ENCODE measurements around the gene ADISSP.

The ADISSP gene

GRCh38 chr20:3751675-3752385, 15.7 kb downstream of the ADISSP start:
- Mint-ChIP-seq H3K27me3 (peaks cover 25% of the 10 kb centered on the region), H3K4me3 (peak overlapping the region; percentile 68), H3K27ac (peak overlapping the region; percentile 31), H3K9me3 (no peaks in the 10 kb centered on the region), H3K4me1 (ENCODE audit: low read depth) (peaks cover 33% of the 10 kb centered on the region), H3K36me3 (ENCODE audit: low read depth) (peaks cover 59% of the 10 kb centered on the region)
- intact Hi-C loops (cut with micrococcal nuclease) = loop anchor here (2.0 kb wide), 1 partner anchor 39 kb away; the partner anchor contains the start of gene SIGLEC1

DNA sequence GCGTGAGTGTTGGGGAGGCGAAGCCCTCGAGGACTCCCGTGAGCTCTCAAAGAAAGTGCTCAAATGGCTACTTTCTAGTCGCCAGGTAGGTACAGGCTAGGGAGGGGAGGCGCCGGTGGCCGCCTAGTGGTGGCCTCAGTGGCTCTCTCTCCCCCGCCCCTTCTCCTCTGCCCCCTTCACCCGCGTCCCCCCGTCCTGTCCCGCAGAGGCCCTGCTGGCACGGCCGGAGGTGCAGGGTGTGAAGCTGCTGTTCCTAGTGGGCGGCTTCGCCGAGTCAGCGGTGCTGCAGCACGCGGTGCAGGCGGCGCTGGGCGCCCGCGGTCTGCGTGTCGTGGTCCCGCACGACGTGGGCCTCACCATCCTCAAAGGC, 16.3 kb downstream of the ADISSP start:
- Mint-ChIP-seq H3K27me3 (peaks cover 30% of the 10 kb centered on the region), H3K27ac (no peak overlapping the region), H3K36me3 (ENCODE audit: low read depth) (peaks cover 54% of the 10 kb centered on the region), H3K9me3 (no peaks in the 10 kb centered on the region), H3K4me1 (ENCODE audit: low read depth) (peaks cover 33% of the 10 kb centered on the region), H3K4me3 (no peak overlapping the region)
- intact Hi-C loops (cut with micrococcal nuclease) = no loop called here

DNA sequence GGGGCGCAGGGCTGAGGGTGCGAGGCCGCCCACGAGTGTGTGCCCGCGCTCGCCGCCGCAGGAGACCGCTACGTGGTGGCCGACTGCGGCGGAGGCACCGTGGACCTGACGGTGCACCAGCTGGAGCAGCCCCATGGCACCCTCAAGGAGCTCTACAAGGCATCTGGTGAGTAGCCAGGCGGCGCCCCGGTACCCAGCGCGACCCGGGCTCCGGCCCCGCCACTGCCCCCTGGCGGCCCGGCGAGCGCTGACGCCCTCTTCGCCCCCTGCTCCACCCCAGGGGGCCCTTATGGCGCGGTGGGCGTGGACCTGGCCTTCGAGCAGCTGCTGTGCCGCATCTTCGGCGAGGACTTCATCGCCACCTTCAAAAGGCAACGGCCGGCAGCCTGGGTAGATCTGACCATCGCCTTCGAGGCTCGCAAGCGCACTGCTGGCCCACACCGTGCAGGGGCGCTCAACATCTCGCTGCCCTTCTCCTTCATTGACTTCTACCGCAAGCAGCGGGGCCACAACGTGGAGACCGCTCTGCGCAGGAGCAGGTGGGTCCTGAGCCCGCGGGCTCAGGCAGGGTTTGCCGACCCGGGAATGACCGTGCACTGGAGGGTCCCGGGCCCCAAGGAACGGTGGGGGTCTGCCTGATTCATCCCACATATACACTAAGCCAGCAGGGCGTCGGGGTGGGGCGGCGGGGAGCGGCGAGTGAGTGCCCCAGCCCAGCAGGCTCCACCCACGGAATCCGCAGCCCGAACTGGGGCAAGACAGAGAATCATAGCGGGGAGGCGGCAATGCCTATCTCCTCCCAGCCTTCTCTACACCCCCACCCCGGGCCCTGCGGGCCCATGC, 17.6 kb downstream of the ADISSP start:
- H3K27ac Mint-ChIP-seq = no peak overlapping the region
- H3K9me3 Mint-ChIP-seq = no peaks in the 10 kb centered on the region
- no peak overlapping the region for H3K4me3 Mint-ChIP-seq
- H3K36me3 Mint-ChIP-seq (ENCODE audit: low read depth) = peaks cover 40% of the 10 kb centered on the region
- H3K27me3 Mint-ChIP-seq = peaks cover 44% of the 10 kb centered on the region
- intact Hi-C loops (cut with micrococcal nuclease) = loop anchor here (2.0 kb wide), 1 partner anchor 73 kb away; no protein-coding TSS in a partner anchor
- H3K4me1 Mint-ChIP-seq (ENCODE audit: low read depth) = peaks cover 35% of the 10 kb centered on the region

GRCh38 chr20:3749087-3749688, 18.4 kb downstream of the ADISSP start:
- Mint-ChIP-seq H3K4me1 (ENCODE audit: low read depth) (peaks cover 35% of the 10 kb centered on the region), H3K27ac (no peak overlapping the region), H3K36me3 (ENCODE audit: low read depth) (peaks cover 33% of the 10 kb centered on the region), H3K4me3 (no peak overlapping the region), H3K27me3 (peaks cover 52% of the 10 kb centered on the region), H3K9me3 (no peaks in the 10 kb centered on the region)
- intact Hi-C loops (cut with micrococcal nuclease) = loop anchor here (2.0 kb wide), 1 partner anchor 72 kb away; no protein-coding TSS in a partner anchor

- intact Hi-C loops (cut with micrococcal nuclease) = loop anchor here (2.0 kb wide), 1 partner anchor 71 kb away; no protein-coding TSS in a partner anchor
- peaks cover 24% of the 10 kb centered on the region for H3K36me3 Mint-ChIP-seq (ENCODE audit: low read depth)
- peaks cover 52% of the 10 kb centered on the region for H3K27me3 Mint-ChIP-seq
- peaks cover 25% of the 10 kb centered on the region for H3K4me1 Mint-ChIP-seq (ENCODE audit: low read depth)
- H3K4me3 Mint-ChIP-seq = no peak overlapping the region
- H3K9me3 Mint-ChIP-seq = no peaks in the 10 kb centered on the region
- H3K27ac Mint-ChIP-seq = no peak overlapping the region
Observed at GRCh38 chr20:3748073-3748472, 19.5 kb downstream of the ADISSP start.

DNA sequence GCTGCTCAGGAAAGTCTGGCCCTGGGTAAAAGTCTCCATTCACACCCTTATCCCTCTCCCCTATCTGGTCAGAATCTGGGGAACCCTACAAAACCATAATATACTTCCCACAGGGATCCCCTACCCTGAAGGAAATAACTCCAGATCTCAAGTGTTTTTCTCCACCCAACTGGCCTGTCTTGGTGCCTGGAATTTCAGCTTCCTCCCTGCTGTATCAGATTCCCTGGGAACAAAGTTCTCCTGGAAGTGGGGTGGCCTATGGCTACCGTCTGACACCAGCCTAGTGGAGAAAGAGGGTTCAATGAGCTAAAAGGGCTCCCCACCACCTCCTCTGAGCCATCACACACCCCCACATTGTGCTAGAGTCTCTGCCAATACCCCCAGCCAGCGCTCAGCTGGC, 20.1 kb downstream of the ADISSP start:
- no peaks in the 10 kb centered on the region for H3K9me3 Mint-ChIP-seq
- H3K36me3 Mint-ChIP-seq (ENCODE audit: low read depth) = peaks cover 21% of the 10 kb centered on the region
- H3K27ac Mint-ChIP-seq = no peak overlapping the region
- H3K27me3 Mint-ChIP-seq = peaks cover 52% of the 10 kb centered on the region
- intact Hi-C loops (cut with micrococcal nuclease) = no loop called here
- H3K4me1 Mint-ChIP-seq (ENCODE audit: low read depth) = peaks cover 21% of the 10 kb centered on the region
- no peak overlapping the region for H3K4me3 Mint-ChIP-seq

DNA sequence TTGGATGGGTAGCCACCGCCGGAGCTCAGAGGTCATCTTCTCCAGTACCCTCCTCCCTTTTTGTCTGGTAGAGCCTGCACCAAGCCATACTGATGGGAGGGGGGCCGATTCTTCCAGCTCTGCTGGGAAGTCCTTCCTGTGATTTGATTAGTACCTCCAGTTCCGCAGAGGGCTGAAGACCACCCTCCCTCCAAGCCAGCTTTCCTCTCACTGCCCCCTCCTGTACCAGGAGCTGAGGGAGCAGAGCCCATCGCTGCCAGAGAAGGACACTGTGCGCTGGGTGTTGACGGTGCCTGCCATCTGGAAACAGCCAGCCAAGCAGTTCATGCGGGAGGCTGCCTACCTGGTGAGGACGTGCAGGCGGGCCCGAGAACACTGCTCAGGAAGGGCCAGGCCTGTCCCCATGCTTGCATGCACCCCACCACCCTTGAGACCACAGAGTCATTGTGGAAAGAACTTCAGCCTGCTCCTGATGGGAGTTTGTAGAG, 21.8 kb downstream of the ADISSP start:
- Mint-ChIP-seq H3K4me3 (peak overlapping the region; percentile 58), H3K9me3 (no peaks in the 10 kb centered on the region)

GRCh38 chr20:3744806-3745685, 22.5 kb downstream of the ADISSP start:
- intact Hi-C loops (cut with micrococcal nuclease) = no loop called here
- H3K36me3 Mint-ChIP-seq (ENCODE audit: low read depth) = no peaks in the 10 kb centered on the region
- H3K27ac Mint-ChIP-seq = peak overlapping the region; percentile 49
- peaks cover 16% of the 10 kb centered on the region for H3K4me1 Mint-ChIP-seq (ENCODE audit: low read depth)
- peaks cover 56% of the 10 kb centered on the region for H3K27me3 Mint-ChIP-seq
- no peaks in the 10 kb centered on the region for H3K9me3 Mint-ChIP-seq
- H3K4me3 Mint-ChIP-seq = peak overlapping the region; percentile 64

More for the DNA sequence above, 21.8 kb downstream of the ADISSP start:
- Mint-ChIP-seq H3K27ac (no peak overlapping the region), H3K4me1 (ENCODE audit: low read depth) (peaks cover 16% of the 10 kb centered on the region), H3K27me3 (peaks cover 54% of the 10 kb centered on the region), H3K36me3 (ENCODE audit: low read depth) (peaks cover 3% of the 10 kb centered on the region)
- intact Hi-C loops (cut with micrococcal nuclease) = no loop called here

- Mint-ChIP-seq H3K4me1 (ENCODE audit: low read depth) (peaks cover 16% of the 10 kb centered on the region), H3K9me3 (no peaks in the 10 kb centered on the region), H3K36me3 (ENCODE audit: low read depth) (no peaks in the 10 kb centered on the region), H3K27ac (no peak overlapping the region), H3K4me3 (no peak overlapping the region), H3K27me3 (peaks cover 52% of the 10 kb centered on the region)
- intact Hi-C loops (cut with micrococcal nuclease) = no loop called here
Observed at GRCh38 chr20:3744037-3744436, 23.5 kb downstream of the ADISSP start.

DNA sequence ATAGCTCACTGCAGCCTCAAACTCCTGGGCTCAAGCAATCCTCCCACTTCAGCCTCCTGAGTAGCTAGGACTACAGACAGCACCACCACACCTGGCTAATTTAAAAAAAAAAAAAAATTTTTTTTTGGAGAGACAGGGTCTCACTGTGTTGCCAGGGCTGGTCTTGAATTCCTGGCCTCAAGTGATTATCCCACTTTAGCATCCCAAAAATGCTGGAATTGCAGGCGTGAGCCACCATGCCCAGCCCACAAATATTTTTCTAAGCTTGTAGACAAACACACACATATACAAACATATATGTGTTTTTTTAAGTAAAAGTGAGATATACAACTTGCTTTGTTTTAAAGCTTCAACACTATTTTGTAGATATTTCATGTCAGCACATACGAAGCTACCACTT, 24.3 kb downstream of the ADISSP start:
- H3K27ac Mint-ChIP-seq = no peak overlapping the region

DNA sequence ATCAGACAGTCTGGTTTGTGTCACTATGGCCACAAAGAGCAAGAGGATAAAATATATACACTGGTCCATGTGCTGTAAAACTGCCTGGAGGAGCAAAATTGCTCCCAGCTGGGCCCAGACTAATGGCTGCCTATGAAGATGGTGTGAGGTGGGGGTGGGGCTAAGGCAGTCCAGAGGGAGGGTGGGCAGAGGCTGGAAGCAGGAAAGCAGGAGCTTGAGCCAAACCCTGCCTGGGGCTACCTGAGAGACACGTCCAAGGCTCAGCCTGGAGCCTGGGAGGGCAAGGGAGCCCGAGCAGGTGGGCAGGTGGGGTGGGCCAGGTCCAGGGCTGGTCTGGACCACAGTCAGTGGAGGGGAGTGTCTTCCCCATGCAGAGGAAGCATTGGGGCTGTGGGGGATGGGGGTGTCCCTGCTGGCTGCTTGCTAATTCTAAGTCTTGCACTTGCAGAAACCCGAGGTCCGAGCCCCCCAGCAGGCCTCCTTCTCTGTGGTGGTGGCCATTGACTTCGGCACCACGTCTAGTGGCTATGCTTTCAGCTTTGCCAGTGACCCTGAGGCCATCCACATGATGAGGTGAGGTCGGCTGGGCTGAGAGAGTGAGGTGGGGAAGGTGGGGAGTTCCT, 25.6 kb downstream of the ADISSP start:
- no peak overlapping the region for H3K4me3 Mint-ChIP-seq
- H3K27ac Mint-ChIP-seq = no peak overlapping the region
- no peaks in the 10 kb centered on the region for H3K9me3 Mint-ChIP-seq
- intact Hi-C loops (cut with micrococcal nuclease) = no loop called here
- H3K4me1 Mint-ChIP-seq (ENCODE audit: low read depth) = peaks cover 16% of the 10 kb centered on the region
- H3K36me3 Mint-ChIP-seq (ENCODE audit: low read depth) = no peaks in the 10 kb centered on the region
- peaks cover 36% of the 10 kb centered on the region for H3K27me3 Mint-ChIP-seq

More for the DNA sequence above, 24.3 kb downstream of the ADISSP start:
- Mint-ChIP-seq H3K9me3 (no peaks in the 10 kb centered on the region), H3K36me3 (ENCODE audit: low read depth) (no peaks in the 10 kb centered on the region), H3K4me1 (ENCODE audit: low read depth) (peaks cover 16% of the 10 kb centered on the region), H3K4me3 (no peak overlapping the region), H3K27me3 (peaks cover 44% of the 10 kb centered on the region)
- intact Hi-C loops (cut with micrococcal nuclease) = no loop called here

DNA sequence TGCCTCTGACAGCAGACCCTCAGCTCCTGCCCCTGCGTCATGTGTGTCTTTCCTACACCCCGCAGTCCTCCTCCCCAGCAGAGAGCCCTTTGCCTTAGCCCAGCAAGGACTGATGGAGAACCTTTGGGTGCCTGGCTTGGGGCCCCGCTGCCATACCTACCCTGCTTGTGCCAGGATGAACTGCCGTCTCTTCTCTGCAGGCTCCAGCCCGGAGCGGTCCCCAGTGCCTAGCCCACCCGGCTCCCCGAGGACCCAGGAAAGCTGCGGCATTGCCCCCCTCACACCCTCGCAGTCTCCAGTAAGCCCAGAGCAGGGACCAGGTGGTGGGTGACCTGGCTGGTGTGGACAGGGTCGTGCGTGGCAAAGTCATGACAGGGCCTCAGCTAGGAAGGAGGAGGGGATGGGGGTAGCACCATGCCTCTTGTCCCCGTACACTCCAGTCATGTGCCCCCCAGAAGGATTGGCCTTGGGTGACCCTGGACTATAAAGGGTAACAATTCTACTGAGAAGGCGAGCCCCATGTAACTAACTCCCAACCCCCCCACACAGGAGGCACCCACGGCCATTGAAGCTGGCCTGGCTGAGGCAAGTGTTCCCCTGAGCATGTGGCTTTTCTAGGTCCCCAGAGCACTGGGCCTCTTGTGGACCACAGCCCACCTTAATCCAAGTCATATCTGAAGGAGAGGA, 26.8 kb downstream of the ADISSP start:
- H3K4me1 Mint-ChIP-seq (ENCODE audit: low read depth) = peaks cover 15% of the 10 kb centered on the region
- no peak overlapping the region for H3K4me3 Mint-ChIP-seq
- no peaks in the 10 kb centered on the region for H3K9me3 Mint-ChIP-seq
- H3K36me3 Mint-ChIP-seq (ENCODE audit: low read depth) = no peaks in the 10 kb centered on the region
- no peak overlapping the region for H3K27ac Mint-ChIP-seq
- intact Hi-C loops (cut with micrococcal nuclease) = no loop called here
- peaks cover 25% of the 10 kb centered on the region for H3K27me3 Mint-ChIP-seq
